Lung (tissue), 12 donors: ENCODE measurements around the gene CCL3. TPM values are rescaled to one million over a fixed set of nuclear protein-coding genes. Genes with fewer than 3 reads are reported as not detected.
"Not testable (repeated sequence)": the region's sequence is repeated elsewhere in the genome, so short reads cannot be mapped to it uniquely, and the experiment has no call there.

Experiments
- ATAC-seq: fragments of 200-7000 bp; cut with Tn5 transposase; one replicate; pipeline ENCODE4 v1.9.1; 2020; ENCODE audit warnings: moderate number of reproducible peaks; ENCODE audit not compliant: insufficient read depth, low FRiP score
- DNase-seq, 3 donors: peaks; one replicate each; pipeline ENCODE4 v3.0.0-alpha.2; 2013 to 2017
- H3K27ac ChIP-seq, 2 donors: one replicate each; pipeline ENCODE4 v1.5.1; 2013; ENCODE audit warnings: mild to moderate bottlenecking in 2 of 2, moderate library complexity in 2 of 2, control low read depth in 1 of 2, inconsistent platforms in 1 of 2, low read depth in 1 of 2, low read length in 1 of 2
- H3K27me3 ChIP-seq, 3 donors: one replicate each; pipeline ENCODE4 v1.5.1; 2013; ENCODE audit warnings: low read length in 2 of 3; ENCODE audit not compliant: control insufficient read depth in 3 of 3, insufficient read depth in 3 of 3
- H3K36me3 ChIP-seq, 4 donors: one replicate each; pipeline ENCODE4 v1.5.1; 2013; ENCODE audit warnings: low read length in 4 of 4, mild to moderate bottlenecking in 1 of 4, moderate library complexity in 1 of 4; ENCODE audit not compliant: control insufficient read depth in 4 of 4, insufficient read depth in 4 of 4
- H3K4me1 ChIP-seq, 5 donors: one replicate each; pipeline ENCODE4 v1.5.1; 2013; ENCODE audit warnings: low read length in 5 of 5, mild to moderate bottlenecking in 2 of 5, moderate library complexity in 1 of 5; ENCODE audit not compliant: control insufficient read depth in 5 of 5, insufficient read depth in 5 of 5
- H3K4me3 ChIP-seq: one replicate; pipeline ENCODE4 v1.5.1; 2013; ENCODE audit warnings: mild to moderate bottlenecking, control low read depth, moderate library complexity
- H3K9ac ChIP-seq, 2 donors: one replicate each; pipeline ENCODE4 v1.5.1; 2013; ENCODE audit warnings: low read length in 2 of 2, control low read depth in 1 of 2; ENCODE audit not compliant: insufficient read depth in 1 of 2
- H3K9me3 ChIP-seq, 4 donors: one replicate each; pipeline ENCODE4 v1.5.1; 2013; ENCODE audit warnings: low read length in 3 of 4, mild to moderate bottlenecking in 1 of 4, moderate library complexity in 1 of 4; ENCODE audit not compliant: control insufficient read depth in 4 of 4, insufficient read depth in 3 of 4
- CTCF ChIP-seq: IDR thresholded peaks from 2 replicates; pipeline ENCODE4 v1.5.1; 2012; ENCODE audit warnings: mild to moderate bottlenecking; ENCODE audit errors: control extremely low read depth, extremely low read depth
- WGBS, 2 donors: extraction: QIAGEN DNeasy Blood & Tissue Kit; methylation state at CpG; one replicate each; pipeline ENCODE4 v1.1.7; 2013; 5-methylcytosine and 5-hydroxymethylcytosine counted together
- polyA plus RNA-seq, 2 donors: library from polyadenylated mRNA; stranded (reverse); fragments of 200-250 nt; gene quantifications; one replicate each; pipeline ENCODE4 v1.2.1, GENCODE V29; 2013
- total RNA-seq, 2 donors: library from RNA; depleted of rRNA in 1 of 2; stranded (reverse); fragments of >200 nt in 1 of 2; gene quantifications; one replicate each; pipeline ENCODE4 v1.2.1, GENCODE V29; 2014 to 2021
- donor health status: control.
- donor health status: control.
- donor health status: Bipolar disorder and iron deficiency.
- donor health status: healthy.
- donor health status: DM: yes; HTN: yes; CAD: no.

Gene CCL3
- total and polyA plus RNA-seq, 4 donors: 7.8 to 526 (median 23.9) TPM

- Histone ChIP-seq H3K4me1 (peaks cover 0 to 8% (median 3%) of the 10 kb centered on the region in 5 donors), H3K9ac (no peak overlapping the region), H3K36me3 (no peaks in the 10 kb centered on the region), H3K27me3 (peaks cover 0 to 6% (median 0%) of the 10 kb centered on the region in 3 donors), H3K9me3 (no peaks in the 10 kb centered on the region), H3K4me3 (no peak overlapping the region), H3K27ac (no peak overlapping the region)
- DNase-seq: no peak
- TF ChIP-seq CTCF: no peak
- ATAC-seq: no peak
- WGBS, 2 donors: 81 to 84% methylated on average over 1 of the region's 1 CpG
These were observed 3.2 kb downstream of the CCL3 start for GRCh38 chr17:36086791-36087190.

- Histone ChIP-seq H3K36me3 (no peaks in the 10 kb centered on the region), H3K9me3 (no peaks in the 10 kb centered on the region), H3K9ac (no peak overlapping the region), H3K27me3 (peaks cover 0 to 6% (median 0%) of the 10 kb centered on the region in 3 donors), H3K4me3 (no peak overlapping the region), H3K27ac (no peak overlapping the region), H3K4me1 (peaks cover 0 to 8% (median 3%) of the 10 kb centered on the region in 5 donors)
- ATAC-seq (no peak), DNase-seq (peak in 2 of 3 donors; percentile 38 to 73)
- no peak for TF ChIP-seq CTCF
- WGBS, 2 donors: 15 to 35% methylated on average over 1 of the region's 1 CpG
These were observed 4.2 kb downstream of the CCL3 start for GRCh38 chr17:36085765-36086164.

GRCh38 chr17:36083691-36084090 lies 6.3 kb downstream of the CCL3 start:
- not testable (repeated sequence) for H3K4me3 ChIP-seq, H3K27ac ChIP-seq, H3K9me3 ChIP-seq, H3K36me3 ChIP-seq, H3K9ac ChIP-seq, ATAC-seq, DNase-seq, H3K4me1 ChIP-seq, H3K27me3 ChIP-seq
- WGBS, 2 donors: 87 to 88% methylated on average over 2 of the region's 2 CpGs

GRCh38 chr17:36082482-36083120 lies 7.3 kb downstream of the CCL3 start:
- DNase-seq: peak in 2 of 3 donors; percentile 24
- not testable (repeated sequence) for H3K27ac ChIP-seq, H3K4me1 ChIP-seq, H3K27me3 ChIP-seq, H3K4me3 ChIP-seq, H3K9ac ChIP-seq, H3K9me3 ChIP-seq, H3K36me3 ChIP-seq
- 33 to 42% methylated on average over 7 to 8 of the region's 8 CpGs for WGBS, 2 donors
- ATAC-seq: peak; percentile 62

GRCh38 chr17:36081681-36082471 lies 8.1 kb downstream of the CCL3 start:
- H3K9me3 ChIP-seq, H3K27me3 ChIP-seq, H3K4me3 ChIP-seq, H3K4me1 ChIP-seq, H3K27ac ChIP-seq, H3K9ac ChIP-seq, ATAC-seq, DNase-seq, H3K36me3 ChIP-seq: not testable (repeated sequence)
- WGBS, 2 donors: 76 to 79% methylated on average over 5 of the region's 5 CpGs
